ENCODE results near the gene VAPB. TPM values are rescaled to one million over a fixed set of nuclear protein-coding genes. Genes with fewer than 3 reads are reported as not detected.

Gene VAPB
- total RNA-seq, 1 experiment from 2014 or later, result 46.6 TPM

DNA sequence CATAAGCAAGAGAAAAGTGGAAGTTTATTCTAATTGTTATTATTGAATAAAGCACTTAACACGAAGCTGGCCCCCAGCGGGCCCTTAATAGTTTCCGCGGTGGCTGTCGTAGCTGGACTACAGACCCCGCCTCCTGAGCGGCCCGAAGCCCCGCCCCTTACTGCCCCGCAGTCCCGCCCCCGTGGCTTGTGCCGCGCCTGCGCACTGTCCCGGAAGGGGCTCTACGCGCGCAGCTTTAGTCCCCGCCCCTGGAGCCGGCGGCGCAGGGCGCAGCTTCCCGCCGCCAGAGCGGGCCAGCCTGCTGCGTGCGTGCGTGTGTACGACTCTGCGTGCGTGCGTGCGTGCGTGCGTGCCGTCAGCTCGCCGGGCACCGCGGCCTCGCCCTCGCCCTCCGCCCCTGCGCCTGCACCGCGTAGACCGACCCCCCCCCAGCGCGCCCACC lies at the start of gene VAPB (continued):
- TF ChIP-seq NFYB (CRISPR knock-in tag; conservative IDR thresholded peaks at IDR 0.05; ENCODE audit: low read depth) (no peak), ZNF317 (CRISPR knock-in tag; IDR thresholded peaks at IDR 0.05; ENCODE audit: borderline replicate concordance, low read depth) (no peak), ZNF396 (CRISPR knock-in tag; IDR thresholded peaks at IDR 0.05; ENCODE audit: borderline replicate concordance) (no peak), GABPB1 (CRISPR knock-in tag; IDR thresholded peaks at IDR 0.05) (peak; percentile 61; the same call in 1 of the 2 replicates), TP53 (CRISPR knock-in tag; IDR thresholded peaks at IDR 0.05) (no peak), ELF4 (CRISPR knock-in tag; IDR thresholded peaks at IDR 0.05; ENCODE audit: low read depth) (no peak), ETV6 (CRISPR knock-in tag; IDR thresholded peaks at IDR 0.05) (0 out of 2 replicates have a peak, but pooled peaks have one; percentile 39), JAZF1 (CRISPR knock-in tag; IDR thresholded peaks at IDR 0.05) (no peak), NR1H2 (CRISPR knock-in tag; IDR thresholded peaks at IDR 0.05) (no peak)
- TF ChIP-seq, protein P1, sequence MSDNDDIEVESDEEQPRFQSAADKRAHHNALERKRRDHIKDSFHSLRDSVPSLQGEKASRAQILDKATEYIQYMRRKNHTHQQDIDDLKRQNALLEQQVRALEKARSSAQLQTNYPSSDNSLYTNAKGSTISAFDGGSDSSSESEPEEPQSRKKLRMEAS (CRISPR knock-in tag; IDR thresholded peaks at IDR 0.05), result peak; percentile 40; the same call in 1 of the 2 replicates
- TF ChIP-seq, protein P2, sequence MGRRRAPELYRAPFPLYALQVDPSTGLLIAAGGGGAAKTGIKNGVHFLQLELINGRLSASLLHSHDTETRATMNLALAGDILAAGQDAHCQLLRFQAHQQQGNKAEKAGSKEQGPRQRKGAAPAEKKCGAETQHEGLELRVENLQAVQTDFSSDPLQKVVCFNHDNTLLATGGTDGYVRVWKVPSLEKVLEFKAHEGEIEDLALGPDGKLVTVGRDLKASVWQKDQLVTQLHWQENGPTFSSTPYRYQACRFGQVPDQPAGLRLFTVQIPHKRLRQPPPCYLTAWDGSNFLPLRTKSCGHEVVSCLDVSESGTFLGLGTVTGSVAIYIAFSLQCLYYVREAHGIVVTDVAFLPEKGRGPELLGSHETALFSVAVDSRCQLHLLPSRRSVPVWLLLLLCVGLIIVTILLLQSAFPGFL (CRISPR knock-in tag; IDR thresholded peaks at IDR 0.05; ENCODE audit: borderline replicate concordance), result no peak
- TF ChIP-seq, protein P3, sequence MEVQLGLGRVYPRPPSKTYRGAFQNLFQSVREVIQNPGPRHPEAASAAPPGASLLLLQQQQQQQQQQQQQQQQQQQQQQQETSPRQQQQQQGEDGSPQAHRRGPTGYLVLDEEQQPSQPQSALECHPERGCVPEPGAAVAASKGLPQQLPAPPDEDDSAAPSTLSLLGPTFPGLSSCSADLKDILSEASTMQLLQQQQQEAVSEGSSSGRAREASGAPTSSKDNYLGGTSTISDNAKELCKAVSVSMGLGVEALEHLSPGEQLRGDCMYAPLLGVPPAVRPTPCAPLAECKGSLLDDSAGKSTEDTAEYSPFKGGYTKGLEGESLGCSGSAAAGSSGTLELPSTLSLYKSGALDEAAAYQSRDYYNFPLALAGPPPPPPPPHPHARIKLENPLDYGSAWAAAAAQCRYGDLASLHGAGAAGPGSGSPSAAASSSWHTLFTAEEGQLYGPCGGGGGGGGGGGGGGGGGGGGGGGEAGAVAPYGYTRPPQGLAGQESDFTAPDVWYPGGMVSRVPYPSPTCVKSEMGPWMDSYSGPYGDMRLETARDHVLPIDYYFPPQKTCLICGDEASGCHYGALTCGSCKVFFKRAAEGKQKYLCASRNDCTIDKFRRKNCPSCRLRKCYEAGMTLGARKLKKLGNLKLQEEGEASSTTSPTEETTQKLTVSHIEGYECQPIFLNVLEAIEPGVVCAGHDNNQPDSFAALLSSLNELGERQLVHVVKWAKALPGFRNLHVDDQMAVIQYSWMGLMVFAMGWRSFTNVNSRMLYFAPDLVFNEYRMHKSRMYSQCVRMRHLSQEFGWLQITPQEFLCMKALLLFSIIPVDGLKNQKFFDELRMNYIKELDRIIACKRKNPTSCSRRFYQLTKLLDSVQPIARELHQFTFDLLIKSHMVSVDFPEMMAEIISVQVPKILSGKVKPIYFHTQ (CRISPR knock-in tag; IDR thresholded peaks at IDR 0.05), result no peak
- TF ChIP-seq, protein P4, sequence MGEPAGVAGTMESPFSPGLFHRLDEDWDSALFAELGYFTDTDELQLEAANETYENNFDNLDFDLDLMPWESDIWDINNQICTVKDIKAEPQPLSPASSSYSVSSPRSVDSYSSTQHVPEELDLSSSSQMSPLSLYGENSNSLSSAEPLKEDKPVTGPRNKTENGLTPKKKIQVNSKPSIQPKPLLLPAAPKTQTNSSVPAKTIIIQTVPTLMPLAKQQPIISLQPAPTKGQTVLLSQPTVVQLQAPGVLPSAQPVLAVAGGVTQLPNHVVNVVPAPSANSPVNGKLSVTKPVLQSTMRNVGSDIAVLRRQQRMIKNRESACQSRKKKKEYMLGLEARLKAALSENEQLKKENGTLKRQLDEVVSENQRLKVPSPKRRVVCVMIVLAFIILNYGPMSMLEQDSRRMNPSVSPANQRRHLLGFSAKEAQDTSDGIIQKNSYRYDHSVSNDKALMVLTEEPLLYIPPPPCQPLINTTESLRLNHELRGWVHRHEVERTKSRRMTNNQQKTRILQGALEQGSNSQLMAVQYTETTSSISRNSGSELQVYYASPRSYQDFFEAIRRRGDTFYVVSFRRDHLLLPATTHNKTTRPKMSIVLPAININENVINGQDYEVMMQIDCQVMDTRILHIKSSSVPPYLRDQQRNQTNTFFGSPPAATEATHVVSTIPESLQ (CRISPR knock-in tag; IDR thresholded peaks at IDR 0.05), result no peak

DNA sequence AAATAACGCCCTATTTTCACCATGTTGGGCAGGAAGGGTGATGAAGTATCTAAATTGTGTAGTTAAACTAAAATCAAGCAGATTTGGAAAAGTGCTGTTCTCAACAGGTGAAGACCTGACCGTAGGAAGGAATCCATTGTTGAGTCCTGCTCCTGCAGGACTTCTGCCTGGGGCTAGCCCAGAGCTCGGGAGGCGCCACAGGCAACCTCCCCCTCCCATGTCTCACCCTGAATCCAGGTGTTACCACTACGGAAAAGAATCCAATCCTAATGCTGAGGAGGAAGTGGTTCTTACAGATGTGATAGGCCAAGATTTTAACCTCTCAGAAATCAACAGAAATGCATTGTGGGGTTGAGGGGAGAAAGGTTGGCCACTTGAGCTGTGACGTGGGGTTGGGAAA lies 49.3 kb upstream of the VAPB start:
- no peak for DNase-seq (ENCODE audit: low spot score)
- CTCF ChIA-PET, result no interaction called here
- Mint-ChIP-seq H3K36me3 (peaks cover 9% of the 10 kb centered on the region), H3K27me3 (ENCODE audit: low read depth) (no peaks in the 10 kb centered on the region), H3K9me3 (peaks cover 13% of the 10 kb centered on the region), H3K4me1 (peaks cover 28% of the 10 kb centered on the region), H3K27ac (no peak overlapping the region), H3K4me3 (no peak overlapping the region)
- POLR2A ChIA-PET, result no interaction called here
- ATAC-seq, result no peak
- TF ChIP-seq TCF7 (CRISPR knock-in tag; IDR thresholded peaks at IDR 0.05; ENCODE audit: low read depth) (no peak), ATF1 (CRISPR knock-in tag; IDR thresholded peaks at IDR 0.05) (no peak), JAZF1 (CRISPR knock-in tag; IDR thresholded peaks at IDR 0.05) (no peak), ETV6 (CRISPR knock-in tag; IDR thresholded peaks at IDR 0.05) (no peak), ZNF671 (CRISPR knock-in tag; IDR thresholded peaks at IDR 0.05) (no peak), TEAD1 (CRISPR knock-in tag; IDR thresholded peaks at IDR 0.05) (no peak)
- TF ChIP-seq, protein P5, sequence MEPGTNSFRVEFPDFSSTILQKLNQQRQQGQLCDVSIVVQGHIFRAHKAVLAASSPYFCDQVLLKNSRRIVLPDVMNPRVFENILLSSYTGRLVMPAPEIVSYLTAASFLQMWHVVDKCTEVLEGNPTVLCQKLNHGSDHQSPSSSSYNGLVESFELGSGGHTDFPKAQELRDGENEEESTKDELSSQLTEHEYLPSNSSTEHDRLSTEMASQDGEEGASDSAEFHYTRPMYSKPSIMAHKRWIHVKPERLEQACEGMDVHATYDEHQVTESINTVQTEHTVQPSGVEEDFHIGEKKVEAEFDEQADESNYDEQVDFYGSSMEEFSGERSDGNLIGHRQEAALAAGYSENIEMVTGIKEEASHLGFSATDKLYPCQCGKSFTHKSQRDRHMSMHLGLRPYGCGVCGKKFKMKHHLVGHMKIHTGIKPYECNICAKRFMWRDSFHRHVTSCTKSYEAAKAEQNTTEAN (CRISPR knock-in tag; IDR thresholded peaks at IDR 0.05), result no peak
- TF ChIP-seq, protein P6, sequence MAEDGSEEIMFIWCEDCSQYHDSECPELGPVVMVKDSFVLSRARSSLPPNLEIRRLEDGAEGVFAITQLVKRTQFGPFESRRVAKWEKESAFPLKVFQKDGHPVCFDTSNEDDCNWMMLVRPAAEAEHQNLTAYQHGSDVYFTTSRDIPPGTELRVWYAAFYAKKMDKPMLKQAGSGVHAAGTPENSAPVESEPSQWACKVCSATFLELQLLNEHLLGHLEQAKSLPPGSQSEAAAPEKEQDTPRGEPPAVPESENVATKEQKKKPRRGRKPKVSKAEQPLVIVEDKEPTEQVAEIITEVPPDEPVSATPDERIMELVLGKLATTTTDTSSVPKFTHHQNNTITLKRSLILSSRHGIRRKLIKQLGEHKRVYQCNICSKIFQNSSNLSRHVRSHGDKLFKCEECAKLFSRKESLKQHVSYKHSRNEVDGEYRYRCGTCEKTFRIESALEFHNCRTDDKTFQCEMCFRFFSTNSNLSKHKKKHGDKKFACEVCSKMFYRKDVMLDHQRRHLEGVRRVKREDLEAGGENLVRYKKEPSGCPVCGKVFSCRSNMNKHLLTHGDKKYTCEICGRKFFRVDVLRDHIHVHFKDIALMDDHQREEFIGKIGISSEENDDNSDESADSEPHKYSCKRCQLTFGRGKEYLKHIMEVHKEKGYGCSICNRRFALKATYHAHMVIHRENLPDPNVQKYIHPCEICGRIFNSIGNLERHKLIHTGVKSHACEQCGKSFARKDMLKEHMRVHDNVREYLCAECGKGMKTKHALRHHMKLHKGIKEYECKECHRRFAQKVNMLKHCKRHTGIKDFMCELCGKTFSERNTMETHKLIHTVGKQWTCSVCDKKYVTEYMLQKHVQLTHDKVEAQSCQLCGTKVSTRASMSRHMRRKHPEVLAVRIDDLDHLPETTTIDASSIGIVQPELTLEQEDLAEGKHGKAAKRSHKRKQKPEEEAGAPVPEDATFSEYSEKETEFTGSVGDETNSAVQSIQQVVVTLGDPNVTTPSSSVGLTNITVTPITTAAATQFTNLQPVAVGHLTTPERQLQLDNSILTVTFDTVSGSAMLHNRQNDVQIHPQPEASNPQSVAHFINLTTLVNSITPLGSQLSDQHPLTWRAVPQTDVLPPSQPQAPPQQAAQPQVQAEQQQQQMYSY (CRISPR knock-in tag; IDR thresholded peaks at IDR 0.05), result no peak
- TF ChIP-seq, protein P7, sequence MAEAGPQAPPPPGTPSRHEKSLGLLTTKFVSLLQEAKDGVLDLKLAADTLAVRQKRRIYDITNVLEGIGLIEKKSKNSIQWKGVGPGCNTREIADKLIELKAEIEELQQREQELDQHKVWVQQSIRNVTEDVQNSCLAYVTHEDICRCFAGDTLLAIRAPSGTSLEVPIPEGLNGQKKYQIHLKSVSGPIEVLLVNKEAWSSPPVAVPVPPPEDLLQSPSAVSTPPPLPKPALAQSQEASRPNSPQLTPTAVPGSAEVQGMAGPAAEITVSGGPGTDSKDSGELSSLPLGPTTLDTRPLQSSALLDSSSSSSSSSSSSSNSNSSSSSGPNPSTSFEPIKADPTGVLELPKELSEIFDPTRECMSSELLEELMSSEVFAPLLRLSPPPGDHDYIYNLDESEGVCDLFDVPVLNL (CRISPR knock-in tag; IDR thresholded peaks at IDR 0.05; ENCODE audit: borderline replicate concordance, low read depth), result no peak
- TF ChIP-seq, protein P8, sequence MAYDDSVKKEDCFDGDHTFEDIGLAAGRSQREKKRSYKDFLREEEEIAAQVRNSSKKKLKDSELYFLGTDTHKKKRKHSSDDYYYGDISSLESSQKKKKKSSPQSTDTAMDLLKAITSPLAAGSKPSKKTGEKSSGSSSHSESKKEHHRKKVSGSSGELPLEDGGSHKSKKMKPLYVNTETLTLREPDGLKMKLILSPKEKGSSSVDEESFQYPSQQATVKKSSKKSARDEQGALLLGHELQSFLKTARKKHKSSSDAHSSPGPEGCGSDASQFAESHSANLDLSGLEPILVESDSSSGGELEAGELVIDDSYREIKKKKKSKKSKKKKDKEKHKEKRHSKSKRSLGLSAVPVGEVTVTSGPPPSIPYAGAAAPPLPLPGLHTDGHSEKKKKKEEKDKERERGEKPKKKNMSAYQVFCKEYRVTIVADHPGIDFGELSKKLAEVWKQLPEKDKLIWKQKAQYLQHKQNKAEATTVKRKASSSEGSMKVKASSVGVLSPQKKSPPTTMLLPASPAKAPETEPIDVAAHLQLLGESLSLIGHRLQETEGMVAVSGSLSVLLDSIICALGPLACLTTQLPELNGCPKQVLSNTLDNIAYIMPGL (CRISPR knock-in tag; IDR thresholded peaks at IDR 0.05), result no peak

Data from WTC11 (cell line).